GM10248 (cell line): ENCODE measurements around the gene VPS35L.
"Not testable (repeated sequence)": the region's sequence is repeated elsewhere in the genome, so short reads cannot be mapped to it uniquely, and the experiment has no call there.

Experiments
- CTCF ChIA-PET: fragments of 300-600 bp; sonication (Branson Sonifier 250); formaldehyde crosslinking; extraction: SDS; loops from one replicate; lab custom pipeline; 2021; ENCODE audit warnings: antibody characterized with exemption; lab: Yijun Ruan, JAX
- POLR2A ChIA-PET: fragments of 350-650 bp; sonication (Branson Sonifier 250); formaldehyde crosslinking; extraction: SDS; loops from one replicate; lab custom pipeline; 2020; ENCODE audit warnings: antibody characterized with exemption; lab: Yijun Ruan, JAX
- DNase-seq: peaks from one replicate; pipeline ENCODE4 v3.0.0; 2012; ENCODE audit errors: extremely low spot score
- TF ChIP-seq, protein P1 (sequence below): IDR thresholded peaks from 2 replicates; pipeline ENCODE4 v1.5.1; 2012; ENCODE audit warnings: mild to moderate bottlenecking, low read depth; ENCODE audit errors: extremely low read depth, missing control alignments, control extremely low read depth

VPS35L gene

DNA sequence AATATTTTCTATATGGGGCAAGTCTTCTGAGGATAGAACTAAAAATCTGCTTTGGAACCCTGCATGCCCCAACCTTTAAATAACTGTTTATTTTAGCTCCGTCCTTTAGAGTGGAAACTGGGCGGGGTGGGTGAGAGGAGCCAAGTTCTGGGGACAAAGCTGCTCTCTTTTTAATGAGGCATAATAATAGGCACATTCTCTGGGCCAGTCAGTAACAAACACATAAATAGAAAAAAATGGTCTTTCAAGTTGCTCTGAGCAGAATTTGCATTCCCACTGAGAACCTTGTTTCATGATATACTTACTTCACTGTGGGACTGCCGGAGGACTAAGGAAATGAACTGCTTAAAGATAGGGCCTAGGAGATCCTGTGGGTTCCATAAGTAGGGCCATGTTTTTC, 111.0 kb downstream of the VPS35L start:
- ChIA-PET CTCF (interaction anchor here (1.3 kb wide), 1 partner anchor 32 kb away, joined by 3 read pairs; no protein-coding TSS in a partner anchor), POLR2A (interaction anchor here (0.7 kb wide), 1 partner anchor 23 kb away, joined by 6 read pairs; no protein-coding TSS in a partner anchor)
- DNase-seq, result no peak
- TF ChIP-seq, protein P1, sequence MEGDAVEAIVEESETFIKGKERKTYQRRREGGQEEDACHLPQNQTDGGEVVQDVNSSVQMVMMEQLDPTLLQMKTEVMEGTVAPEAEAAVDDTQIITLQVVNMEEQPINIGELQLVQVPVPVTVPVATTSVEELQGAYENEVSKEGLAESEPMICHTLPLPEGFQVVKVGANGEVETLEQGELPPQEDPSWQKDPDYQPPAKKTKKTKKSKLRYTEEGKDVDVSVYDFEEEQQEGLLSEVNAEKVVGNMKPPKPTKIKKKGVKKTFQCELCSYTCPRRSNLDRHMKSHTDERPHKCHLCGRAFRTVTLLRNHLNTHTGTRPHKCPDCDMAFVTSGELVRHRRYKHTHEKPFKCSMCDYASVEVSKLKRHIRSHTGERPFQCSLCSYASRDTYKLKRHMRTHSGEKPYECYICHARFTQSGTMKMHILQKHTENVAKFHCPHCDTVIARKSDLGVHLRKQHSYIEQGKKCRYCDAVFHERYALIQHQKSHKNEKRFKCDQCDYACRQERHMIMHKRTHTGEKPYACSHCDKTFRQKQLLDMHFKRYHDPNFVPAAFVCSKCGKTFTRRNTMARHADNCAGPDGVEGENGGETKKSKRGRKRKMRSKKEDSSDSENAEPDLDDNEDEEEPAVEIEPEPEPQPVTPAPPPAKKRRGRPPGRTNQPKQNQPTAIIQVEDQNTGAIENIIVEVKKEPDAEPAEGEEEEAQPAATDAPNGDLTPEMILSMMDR, result no peak

DNA sequence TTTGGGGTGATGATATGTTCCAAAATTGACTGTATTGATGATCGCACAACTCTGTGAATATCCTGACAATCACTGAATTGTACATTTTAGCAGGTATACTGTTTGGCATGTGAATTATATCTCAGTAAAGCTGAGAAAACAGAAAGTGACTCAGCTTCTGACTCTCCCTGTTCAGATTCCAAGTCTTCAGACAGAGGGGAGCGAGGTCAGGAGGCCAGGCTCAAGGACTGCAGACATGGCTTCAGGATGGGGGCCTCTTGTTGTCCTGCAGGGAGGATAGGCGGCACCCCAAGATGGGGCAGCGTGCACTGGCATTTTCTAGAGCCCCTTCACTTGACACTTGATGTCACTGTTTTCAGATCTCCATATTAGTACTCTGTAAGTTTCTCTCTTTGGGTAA, 116.9 kb downstream of the VPS35L start:
- TF ChIP-seq, protein P1, result no peak
- DNase-seq, result no peak
- ChIA-PET CTCF (interaction anchor here (1.3 to 2.9 kb wide), 2 partner anchors 10 to 58 kb away, joined by 3 to 10 read pairs; no protein-coding TSS in a partner anchor), POLR2A (no interaction called here)

DNA sequence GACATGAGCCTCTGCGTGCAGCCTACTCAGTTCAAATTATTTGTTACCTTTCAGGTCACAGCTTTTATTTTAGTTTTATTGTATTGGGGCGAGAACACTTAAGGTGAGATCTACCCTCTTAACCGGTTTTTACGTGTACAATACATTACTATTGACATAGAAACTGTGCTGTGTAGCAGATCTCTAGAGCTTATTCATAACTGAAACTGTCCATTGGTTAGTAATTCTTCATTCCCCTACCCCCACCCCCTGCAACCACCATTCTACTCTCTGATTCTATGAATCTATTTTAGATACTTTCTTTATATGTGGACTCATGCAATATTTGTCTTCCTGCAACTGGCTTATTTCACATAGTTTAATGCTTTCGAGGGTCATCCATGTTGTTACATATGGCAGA, 119.0 kb downstream of the VPS35L start:
- TF ChIP-seq, protein P1, result no peak
- ChIA-PET CTCF (interaction anchor here (1.2 kb wide), 1 partner anchor 46 kb away, joined by 3 read pairs; no protein-coding TSS in a partner anchor), POLR2A (no interaction called here)
- no peak for DNase-seq

- no peak for DNase-seq
- POLR2A ChIA-PET, result no interaction called here
- CTCF ChIA-PET, result no interaction called here
- TF ChIP-seq, protein P1, result no peak
Observed at GRCh38 chr16:19677402-19677801, 121.9 kb downstream of the VPS35L start.

DNA sequence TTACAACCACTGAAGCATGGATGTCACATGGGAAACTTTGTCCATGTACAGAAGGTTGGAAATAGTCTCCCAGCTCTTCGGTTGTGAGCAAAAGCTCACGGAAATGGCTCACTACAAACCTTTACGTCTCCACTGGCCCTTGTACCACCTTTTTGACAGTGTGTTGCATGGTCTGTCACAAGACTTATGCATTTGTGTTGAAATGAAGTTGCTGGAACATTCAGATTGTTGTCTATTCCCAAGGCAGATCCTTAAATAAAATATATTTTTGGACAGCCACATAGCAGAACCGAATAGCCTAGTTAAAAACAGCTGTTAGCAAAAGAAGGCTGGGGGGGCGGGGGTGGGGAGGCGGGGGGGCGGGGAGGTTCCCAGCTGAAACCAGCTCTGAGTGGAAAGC, 123.3 kb downstream of the VPS35L start:
- CTCF ChIA-PET, result no interaction called here
- POLR2A ChIA-PET, result interaction anchor here (0.6 kb wide), 1 partner anchor 168 kb away, joined by 4 read pairs; no protein-coding TSS in a partner anchor
- TF ChIP-seq, protein P1, result no peak

DNA sequence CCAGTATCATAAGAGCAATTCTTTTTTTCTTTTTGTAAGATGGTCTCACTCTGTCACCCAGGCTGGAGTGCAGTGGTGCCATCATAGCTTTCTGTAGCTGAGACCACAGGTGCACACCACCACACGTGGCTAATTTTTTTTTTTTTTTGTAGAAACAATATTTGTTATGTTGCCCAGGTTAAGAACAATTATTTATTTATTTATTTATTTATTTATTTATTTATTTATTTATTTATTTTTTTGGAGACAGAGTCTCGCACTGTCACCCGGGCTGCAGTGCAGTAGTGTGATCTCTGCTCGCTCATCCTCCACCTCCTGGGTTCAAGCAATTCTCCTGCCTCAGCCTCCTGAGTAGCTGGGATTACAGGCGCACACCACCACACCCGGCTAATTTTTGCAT, 123.8 kb downstream of the VPS35L start:
- CTCF ChIA-PET, result not testable (repeated sequence)

More for the DNA sequence above, 123.3 kb downstream of the VPS35L start:
- no peak for DNase-seq

GRCh38 chr16:19680881-19681340, 125.4 kb downstream of the VPS35L start:
- DNase-seq, result no peak
- TF ChIP-seq, protein P1, result peak; percentile 6
- ChIA-PET CTCF (interaction anchor here (1.6 kb wide), 1 partner anchor 15 kb away, joined by 7 read pairs; no protein-coding TSS in a partner anchor), POLR2A (no interaction called here)

More for the DNA sequence above, 123.8 kb downstream of the VPS35L start:
- DNase-seq, result not testable (repeated sequence)
- POLR2A ChIA-PET, result interaction anchor here (0.6 kb wide), 1 partner anchor 168 kb away, joined by 4 read pairs; no protein-coding TSS in a partner anchor
